Measurements from ENCODE around the gene PADI1. TPM values are rescaled to one million over a fixed set of nuclear protein-coding genes. Genes with fewer than 3 reads are reported as not detected.

PADI1 gene
- polyA plus RNA-seq, 4 donors: 0.01 to 0.27 (median 0.10) TPM; not detected in 1

GRCh38 chr1:17290553-17290952 lies 85.6 kb downstream of the PADI1 start:
- Histone ChIP-seq H3K9me3 (ENCODE audit: control insufficient read depth in 2 of 2, insufficient read depth in 1 of 2, low read depth in 1 of 2, low read length in 1 of 2) (no peaks in the 10 kb centered on the region), H3K36me3 (ENCODE audit: control insufficient read depth in 3 of 3, insufficient read depth in 2 of 3, low read depth in 1 of 3, low read length in 3 of 3) (no peaks in the 10 kb centered on the region), H3K4me1 (ENCODE audit: control insufficient read depth in 3 of 3, insufficient read depth in 2 of 3, low read depth in 1 of 3, low read length in 2 of 3) (no peaks in the 10 kb centered on the region), H3K4me3 (ENCODE audit: low read depth in 1 of 3, low read length in 3 of 3) (no peak overlapping the region), H3K27me3 (ENCODE audit: control insufficient read depth in 3 of 3, insufficient read depth in 3 of 3, low read length in 3 of 3) (peaks cover 0 to 4% (median 0%) of the 10 kb centered on the region in 3 donors), H3K27ac (ENCODE audit: low read depth in 1 of 3, low read length in 2 of 3) (no peak overlapping the region)
- 84 to 88% (median 85%) methylated on average over 3 of the region's 3 CpGs for WGBS, 3 donors
- FAIRE-seq: no peak
- no peak for DNase-seq

GRCh38 chr1:17292299-17293160 lies 87.6 kb downstream of the PADI1 start:
- Histone ChIP-seq H3K36me3 (ENCODE audit: control insufficient read depth in 3 of 3, insufficient read depth in 2 of 3, low read depth in 1 of 3, low read length in 3 of 3) (no peaks in the 10 kb centered on the region), H3K4me1 (ENCODE audit: control insufficient read depth in 3 of 3, insufficient read depth in 2 of 3, low read depth in 1 of 3, low read length in 2 of 3) (no peaks in the 10 kb centered on the region), H3K4me3 (ENCODE audit: low read depth in 1 of 3, low read length in 3 of 3) (no peak overlapping the region), H3K27me3 (ENCODE audit: control insufficient read depth in 3 of 3, insufficient read depth in 3 of 3, low read length in 3 of 3) (peaks cover 0 to 4% (median 3%) of the 10 kb centered on the region in 3 donors), H3K9me3 (ENCODE audit: control insufficient read depth in 2 of 2, insufficient read depth in 1 of 2, low read depth in 1 of 2, low read length in 1 of 2) (no peaks in the 10 kb centered on the region), H3K27ac (ENCODE audit: low read depth in 1 of 3, low read length in 2 of 3) (no peak overlapping the region)
- WGBS, 3 donors: 24 to 59% (median 38%) methylated on average over 7 of the region's 7 CpGs
- DNase-seq (no peak), FAIRE-seq (no peak)

- Histone ChIP-seq H3K27ac (ENCODE audit: low read depth in 1 of 3, low read length in 2 of 3) (no peak overlapping the region), H3K4me3 (ENCODE audit: low read depth in 1 of 3, low read length in 3 of 3) (no peak overlapping the region), H3K27me3 (ENCODE audit: control insufficient read depth in 3 of 3, insufficient read depth in 3 of 3, low read length in 3 of 3) (peaks cover 0 to 4% (median 3%) of the 10 kb centered on the region in 3 donors), H3K9me3 (ENCODE audit: control insufficient read depth in 2 of 2, insufficient read depth in 1 of 2, low read depth in 1 of 2, low read length in 1 of 2) (no peaks in the 10 kb centered on the region), H3K36me3 (ENCODE audit: control insufficient read depth in 3 of 3, insufficient read depth in 2 of 3, low read depth in 1 of 3, low read length in 3 of 3) (no peaks in the 10 kb centered on the region), H3K4me1 (ENCODE audit: control insufficient read depth in 3 of 3, insufficient read depth in 2 of 3, low read depth in 1 of 3, low read length in 2 of 3) (no peaks in the 10 kb centered on the region)
- no peak for FAIRE-seq
- DNase-seq: no peak
- WGBS, 3 donors: 54 to 59% (median 58%) methylated on average over 14 of the region's 14 CpGs
Observed at GRCh38 chr1:17293681-17294425, 88.9 kb downstream of the PADI1 start.

- no peak for FAIRE-seq
- peaks cover 0 to 4% (median 3%) of the 10 kb centered on the region in 3 donors for H3K27me3 ChIP-seq (ENCODE audit: control insufficient read depth in 3 of 3, insufficient read depth in 3 of 3, low read length in 3 of 3)
- H3K9me3 ChIP-seq (ENCODE audit: control insufficient read depth in 2 of 2, insufficient read depth in 1 of 2, low read depth in 1 of 2, low read length in 1 of 2): no peaks in the 10 kb centered on the region
- H3K4me3 ChIP-seq (ENCODE audit: low read depth in 1 of 3, low read length in 3 of 3): no peak overlapping the region
- H3K27ac ChIP-seq (ENCODE audit: low read depth in 1 of 3, low read length in 2 of 3): no peak overlapping the region
- no peak for DNase-seq
- WGBS, 3 donors: 36 to 69% (median 62%) methylated on average over 4 of the region's 4 CpGs
- no peaks in the 10 kb centered on the region for H3K4me1 ChIP-seq (ENCODE audit: control insufficient read depth in 3 of 3, insufficient read depth in 2 of 3, low read depth in 1 of 3, low read length in 2 of 3)
- no peaks in the 10 kb centered on the region for H3K36me3 ChIP-seq (ENCODE audit: control insufficient read depth in 3 of 3, insufficient read depth in 2 of 3, low read depth in 1 of 3, low read length in 3 of 3)
Observed at GRCh38 chr1:17295292-17295691, 90.4 kb downstream of the PADI1 start.

Other genes with a start within 250 kb of the PADI1 start
- gene MFAP2, start 224.5 kb upstream of the PADI1 start, polyA plus RNA-seq: 100 to 1,000 TPM in 1 of 4 donors, 1 to 10 TPM in 2, not detected in 1; 2.4 to 125 (median 8.7) TPM
- gene ATP13A2, start 193.2 kb upstream of the PADI1 start, polyA plus RNA-seq: 10 to 100 TPM; 14.6 to 33.7 (median 17.4) TPM
- gene SDHB, start 151.1 kb upstream of the PADI1 start, polyA plus RNA-seq: 100 to 1,000 TPM; 145 to 380 (median 224) TPM
- gene PADI2, start 85.7 kb upstream of the PADI1 start, polyA plus RNA-seq: 10 to 100 TPM in 1 of 4 donors, under 1 TPM in 2, not detected in 1; 0.28 to 95.2 (median 0.54) TPM
- gene PADI3, start 44.0 kb downstream of the PADI1 start, polyA plus RNA-seq: under 1 TPM in 2 of 4 donors, not detected in 2; 0.01 to 0.04 TPM
- under 1 TPM in 2 of 4 donors, not detected in 2; 0.03 to 0.24 TPM for gene PADI4, start 103.1 kb downstream of the PADI1 start, polyA plus RNA-seq
- gene PADI6, start 167.1 kb downstream of the PADI1 start, polyA plus RNA-seq: not detected
- 10 to 100 TPM; 11.2 to 65.6 (median 29.6) TPM for gene RCC2, start 234.5 kb downstream of the PADI1 start, polyA plus RNA-seq

Data from small intestine (tissue), 7 donors.